Middle frontal gyrus (tissue), 1 donor: ENCODE data around the gene CD47.

Experiments used
- DNase-seq: peaks from one replicate; pipeline ENCODE4 v3.0.0-alpha.2; 2015; ENCODE audit warnings: low spot score; ENCODE audit errors: extremely low spot score

CD47 gene

DNA sequence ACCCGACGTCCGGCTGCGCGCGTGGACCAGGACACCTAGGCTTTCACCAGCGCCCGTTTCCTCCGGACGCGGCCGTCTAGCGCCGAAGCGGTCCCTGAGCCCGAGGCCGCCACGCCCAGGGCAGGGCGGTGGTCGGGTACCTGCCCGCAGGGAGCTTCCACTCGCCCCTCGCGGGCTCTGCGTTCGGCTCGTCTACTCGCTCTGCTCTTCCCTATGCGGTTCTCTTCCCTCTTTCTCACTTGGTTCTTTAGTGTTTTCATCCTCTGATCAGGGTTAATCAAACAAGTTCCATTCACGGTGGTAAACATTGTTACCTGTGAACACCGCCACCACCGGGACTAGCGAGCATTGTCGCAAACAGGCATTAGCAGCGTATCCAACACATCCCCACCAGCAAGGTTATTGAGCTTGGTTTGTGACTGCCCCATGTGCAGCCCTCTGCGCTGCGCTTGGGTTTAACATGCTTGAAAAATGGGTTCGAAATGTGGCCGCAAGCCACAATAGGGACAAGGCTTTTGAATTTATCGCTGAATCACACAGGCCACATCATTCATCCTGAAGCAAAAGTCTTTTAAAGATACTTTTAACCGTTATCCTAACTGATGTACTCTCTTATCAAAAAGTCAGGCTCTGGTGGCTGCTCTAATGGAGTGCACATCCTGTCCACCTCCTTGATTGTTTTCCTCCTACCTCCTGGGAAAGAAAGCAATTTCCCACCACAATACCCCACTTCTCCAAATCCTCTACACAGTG is 843 bp upstream of the CD47 start:
- DNase-seq = no peak

- DNase-seq = peak; percentile 15
Observed at GRCh38 chr3:108090049-108090700, 656 bp downstream of the CD47 start.

DNA sequence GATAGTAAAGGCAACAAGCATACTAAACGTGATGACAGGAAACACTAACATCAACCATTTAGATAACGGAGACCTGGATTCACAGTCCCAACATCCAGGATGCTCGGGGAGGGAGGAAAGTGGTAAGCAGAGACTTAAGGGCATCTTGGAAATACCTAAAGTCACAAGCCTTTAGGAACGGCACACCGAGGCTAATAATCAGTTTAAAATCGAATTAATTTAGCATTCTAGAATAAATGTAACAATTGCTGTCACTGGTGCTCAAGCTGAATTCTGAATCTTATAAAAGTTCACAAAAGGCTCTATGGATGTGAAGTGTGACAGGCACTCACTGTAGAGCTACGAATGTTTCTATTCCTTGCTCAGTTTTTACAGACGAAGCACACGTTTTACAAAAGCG is 1.3 kb downstream of the CD47 start:
- no peak for DNase-seq

DNA sequence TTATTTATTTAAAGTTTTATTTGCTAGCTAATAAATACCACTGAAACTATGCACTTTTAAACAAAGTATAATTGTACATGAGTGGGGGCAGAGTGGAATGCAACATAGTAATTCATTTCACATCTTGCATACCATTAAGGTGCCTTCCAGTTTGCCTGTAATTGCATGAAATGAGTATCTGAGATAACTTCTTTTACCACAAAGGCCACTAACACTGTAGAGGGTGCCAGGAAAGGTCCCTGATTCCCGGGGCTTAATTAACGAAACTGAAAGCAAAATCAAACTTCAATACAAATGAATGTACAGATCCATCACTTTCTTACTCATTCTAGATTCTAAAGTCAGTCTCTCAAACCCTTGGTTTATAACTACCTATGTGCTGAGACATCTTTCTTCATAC is 2.1 kb downstream of the CD47 start:
- no peak for DNase-seq

DNA sequence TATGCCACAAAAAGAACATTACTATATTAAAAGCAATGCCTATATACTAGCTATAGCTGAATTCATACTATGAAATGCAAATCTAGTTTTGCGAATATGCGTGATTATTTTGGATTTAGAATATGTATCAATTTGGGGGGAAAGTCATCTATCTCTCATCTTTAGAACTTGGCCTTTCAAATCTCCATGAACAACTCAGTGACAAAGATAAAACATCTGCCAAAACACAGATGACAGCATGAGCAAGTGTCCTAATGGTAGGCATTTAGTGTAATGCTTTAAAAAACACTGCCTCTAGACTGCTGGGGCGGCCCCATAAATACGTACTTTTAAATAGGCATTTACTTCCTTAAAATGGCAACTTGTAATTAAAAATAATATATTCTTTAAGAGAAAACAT is 2.7 kb downstream of the CD47 start:
- DNase-seq = no peak

DNA sequence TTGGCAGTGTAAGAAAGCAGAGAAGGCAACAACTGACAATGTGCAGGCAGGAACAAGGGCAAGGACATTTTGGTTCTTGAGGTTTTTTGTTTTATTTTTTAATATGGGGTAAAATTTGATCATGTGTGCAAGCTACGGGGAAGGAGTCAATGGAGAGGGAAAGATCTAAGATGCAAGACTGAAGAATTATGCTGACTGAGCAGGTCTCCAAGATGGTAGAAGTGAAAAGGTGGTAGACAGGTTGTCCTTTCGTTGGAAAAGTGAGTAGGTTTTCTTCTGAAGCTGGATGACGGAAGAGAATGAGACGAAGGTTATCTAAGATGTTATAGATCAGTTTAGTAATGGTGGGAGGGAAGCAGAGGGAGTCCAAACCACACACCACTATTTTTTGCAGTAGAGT is 4.2 kb downstream of the CD47 start:
- DNase-seq = no peak

DNA sequence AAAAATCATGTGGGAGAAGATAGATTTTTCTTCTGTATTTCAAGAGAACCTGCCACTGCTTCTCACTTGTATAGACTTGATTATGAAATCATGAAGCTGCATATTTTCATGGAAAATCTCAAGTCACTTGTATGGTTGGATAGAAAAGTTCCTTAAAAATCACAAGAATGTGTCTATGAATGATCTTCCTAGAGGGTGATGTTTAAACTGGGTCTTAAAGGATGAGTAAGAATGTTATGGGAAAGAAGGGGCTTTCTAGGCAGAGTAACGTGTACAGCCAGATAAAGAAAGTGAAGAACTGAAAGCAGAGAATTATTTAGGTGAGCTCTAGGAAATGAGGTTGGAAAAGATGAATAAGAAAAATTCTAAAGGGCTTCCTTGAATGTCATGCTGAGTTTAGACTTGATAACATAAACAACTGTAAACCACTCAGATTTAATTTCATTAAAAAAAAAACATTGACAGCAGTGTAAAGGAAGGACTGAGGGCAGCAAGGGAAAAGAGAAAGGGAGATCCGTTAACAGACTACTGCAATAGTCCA is 5.0 kb downstream of the CD47 start:
- DNase-seq = no peak

- no peak for DNase-seq
Observed at GRCh38 chr3:108085370-108085769, 5.5 kb downstream of the CD47 start.

DNA sequence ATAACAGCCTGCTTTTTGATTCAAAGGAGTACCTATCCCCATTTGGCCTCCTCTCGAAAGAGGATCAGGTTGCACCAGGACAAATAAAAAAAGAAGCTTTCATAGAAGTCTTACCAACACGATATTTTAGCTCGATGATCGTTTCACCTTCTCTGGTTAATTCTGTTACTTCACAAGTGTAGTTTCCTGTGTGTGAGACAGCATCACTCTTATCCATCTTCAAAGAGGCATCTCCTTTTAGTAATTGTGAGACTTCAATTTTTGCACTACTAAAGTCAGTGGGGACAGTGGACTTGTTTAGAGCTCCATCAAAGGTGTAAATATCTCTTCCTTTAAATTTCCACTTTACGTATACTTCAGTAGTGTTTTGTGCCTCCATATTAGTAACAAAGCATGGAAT is 11.0 kb downstream of the CD47 start:
- DNase-seq = no peak

GRCh38 chr3:108079043-108079442 is 11.8 kb downstream of the CD47 start:
- DNase-seq = no peak

DNA sequence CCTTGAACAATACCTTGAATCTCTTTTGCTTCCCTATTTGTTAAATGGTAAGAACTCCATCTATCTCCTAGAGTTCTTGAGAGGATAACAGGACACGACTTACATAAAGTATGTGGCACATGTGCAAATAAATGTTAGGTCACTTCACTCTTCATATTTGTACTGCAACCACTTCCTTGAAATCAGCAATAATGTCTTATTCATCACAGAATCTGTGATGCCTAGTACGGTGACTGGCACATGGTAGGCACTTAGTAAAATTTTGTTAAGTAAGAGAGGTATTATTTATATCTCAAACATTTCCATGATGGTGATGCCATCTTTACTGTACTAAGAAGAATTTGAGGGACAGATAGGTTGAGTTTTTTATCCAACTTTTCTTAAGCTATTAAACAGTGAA is 14.3 kb downstream of the CD47 start:
- no peak for DNase-seq

- no peak for DNase-seq
Observed at GRCh38 chr3:108073764-108074431, 16.9 kb downstream of the CD47 start.

DNA sequence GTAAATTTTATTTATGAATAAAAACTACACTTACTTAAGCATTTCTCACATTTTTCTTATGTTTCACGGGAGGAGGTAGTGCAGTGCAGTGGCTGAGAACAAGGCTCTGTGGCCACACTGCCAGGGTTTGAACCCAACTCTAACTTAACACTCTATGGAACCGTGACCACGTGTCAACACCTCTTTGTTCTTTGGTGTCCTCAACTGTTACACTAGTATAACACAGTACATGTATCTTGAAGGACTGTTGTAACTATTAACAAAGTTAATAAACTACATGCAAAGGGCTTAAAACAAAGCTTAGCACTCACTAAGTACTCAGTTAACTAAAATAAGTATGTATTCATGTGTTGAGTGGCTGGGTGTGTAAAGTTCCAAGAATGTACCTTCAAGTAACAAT is 19.5 kb downstream of the CD47 start:
- DNase-seq = no peak

- no peak for DNase-seq
Observed at GRCh38 chr3:108070356-108070755, 20.5 kb downstream of the CD47 start.

DNA sequence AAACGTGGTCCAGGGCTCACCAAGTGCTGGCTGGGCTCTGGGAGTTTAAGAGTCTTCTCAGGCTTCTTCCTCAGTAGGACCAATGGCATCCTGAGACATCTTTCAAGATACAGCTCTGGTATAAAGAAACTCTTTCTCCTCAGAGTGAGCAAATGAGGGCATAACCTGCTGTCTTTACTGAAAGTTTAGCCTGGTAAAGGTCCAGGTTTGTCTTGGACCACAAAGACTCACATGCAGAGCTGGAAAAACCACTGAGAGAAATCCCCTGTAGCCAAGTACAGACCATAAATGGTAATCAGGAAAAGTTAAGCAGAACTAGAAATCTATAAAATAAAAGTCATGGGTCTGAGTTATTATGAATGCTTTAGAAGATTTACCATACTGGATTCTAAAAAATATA is 23.1 kb downstream of the CD47 start:
- DNase-seq = no peak

DNA sequence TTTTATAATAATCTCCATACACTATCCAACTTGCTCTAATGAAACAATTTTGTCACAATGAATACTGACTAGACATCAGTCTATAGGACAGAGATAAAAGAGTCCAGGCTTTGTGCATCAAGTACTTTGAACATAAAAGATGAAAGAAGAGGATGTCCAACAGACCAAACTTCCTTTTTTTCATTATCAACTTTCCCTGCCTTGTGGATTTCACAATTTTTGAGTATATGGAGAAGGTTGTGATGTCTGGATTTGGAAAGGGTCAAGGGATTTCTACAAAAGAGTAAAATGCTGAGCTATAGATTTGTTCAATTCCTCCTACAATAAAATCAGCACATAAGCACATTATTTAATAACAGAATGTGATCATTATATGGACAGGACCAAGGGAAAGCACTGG is 25.7 kb downstream of the CD47 start:
- DNase-seq = no peak

- no peak for DNase-seq
Observed at GRCh38 chr3:108064293-108064887, 26.4 kb downstream of the CD47 start.

DNA sequence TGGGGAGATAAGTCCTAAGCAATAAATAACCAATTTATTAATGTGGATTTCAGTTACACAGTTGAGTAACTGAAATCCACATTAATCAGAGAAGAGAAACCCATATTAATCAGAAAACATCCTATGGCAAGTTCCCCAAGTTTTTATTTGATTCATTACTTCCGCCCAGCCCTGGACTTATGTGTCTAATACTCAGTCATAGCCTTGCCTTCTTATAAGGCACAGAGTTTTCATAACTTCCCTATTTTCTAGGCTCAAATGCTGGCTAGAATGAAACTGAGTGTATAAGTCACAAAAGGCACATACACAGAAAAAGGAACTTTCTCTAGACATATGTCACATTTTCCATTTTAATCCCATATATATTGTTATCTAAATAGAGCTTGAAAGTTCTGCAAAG is 28.8 kb downstream of the CD47 start:
- no peak for DNase-seq

DNA sequence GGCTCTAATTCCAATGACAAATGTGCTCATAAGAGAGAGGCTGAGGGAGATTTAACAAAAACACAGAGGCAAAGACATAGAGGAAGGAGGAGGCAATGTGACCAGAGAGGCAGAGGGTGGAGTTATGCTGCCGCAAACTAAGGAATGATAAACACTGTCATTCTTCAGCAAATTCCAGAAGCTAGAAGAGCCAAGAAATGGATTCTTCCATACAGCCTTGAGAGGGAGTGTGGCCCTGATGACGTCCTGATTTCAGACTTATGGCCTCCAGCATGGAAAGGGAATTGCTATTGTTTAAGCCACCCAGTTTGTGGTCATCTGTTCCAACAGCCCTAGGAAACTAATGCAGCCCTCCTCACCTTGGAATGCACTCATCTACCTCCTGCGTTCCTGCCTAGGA is 30.5 kb downstream of the CD47 start:
- no peak for DNase-seq

DNA sequence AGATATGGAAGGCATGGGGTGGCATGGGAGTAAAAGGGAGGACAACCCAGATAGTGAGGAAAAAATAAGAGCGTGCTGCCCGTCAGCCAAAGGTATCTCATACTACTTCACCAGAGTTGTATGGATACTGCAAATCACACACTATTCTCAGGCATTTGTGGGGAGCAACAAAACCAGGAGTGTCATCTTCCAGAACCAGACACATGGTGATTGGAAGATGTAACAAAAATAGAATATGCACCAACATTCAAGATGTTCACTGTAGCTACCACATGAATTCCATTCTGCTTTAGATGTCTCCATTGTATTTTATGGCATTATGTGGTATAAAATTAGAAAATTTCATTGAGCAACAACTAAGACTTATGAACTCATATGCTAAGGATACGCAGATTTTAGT is 34.9 kb downstream of the CD47 start:
- DNase-seq = no peak

- DNase-seq = no peak
Observed at GRCh38 chr3:108054935-108055334, 35.9 kb downstream of the CD47 start.

- no peak for DNase-seq
Observed at GRCh38 chr3:108053483-108053882, 37.3 kb downstream of the CD47 start.
